ENCODE measurements around the gene ACOT7.

ACOT7 gene

DNA sequence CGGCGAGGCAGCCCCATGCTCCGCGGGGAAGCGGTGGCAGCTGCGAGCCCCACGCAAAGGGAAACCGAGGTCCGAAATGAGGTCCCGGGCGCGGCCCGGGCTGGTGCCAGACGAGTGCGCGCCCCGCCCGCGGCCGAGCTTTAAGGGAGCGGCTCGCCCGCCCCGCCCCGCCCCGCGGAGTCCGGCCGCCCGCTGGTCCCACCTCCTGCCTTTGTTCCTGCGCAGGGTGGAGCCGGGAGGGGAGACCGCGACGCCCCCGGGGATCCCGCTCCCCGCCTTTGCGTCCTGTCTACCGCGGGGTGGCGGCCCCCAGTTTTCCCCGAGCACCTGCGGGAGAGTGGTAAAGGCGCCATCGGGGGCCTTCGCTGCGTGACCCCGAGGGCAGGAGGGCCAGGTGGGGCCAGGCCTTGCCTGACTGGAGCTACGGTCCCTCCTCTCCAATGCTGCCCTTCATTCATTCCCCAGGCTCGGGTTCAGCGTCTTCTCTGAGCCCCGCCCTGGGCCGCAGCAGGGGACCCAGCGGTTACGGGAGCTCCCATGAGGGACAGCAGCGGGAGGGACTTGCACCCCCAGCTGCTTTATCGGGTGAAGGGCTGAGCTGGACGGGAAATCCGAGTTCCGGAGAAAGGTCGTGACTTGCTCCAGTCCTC lies 26.4 kb upstream of the ACOT7 start, which contains the start of gene HES2:
HES2 (minus strand) TSS at position 116 of the 650 bp plus-strand sequence; CDS start at position 17, 99 bp downstream.
- H3F3A ChIP-seq (ENCODE audit: low read depth), result no peaks in the 10 kb centered on the region
- H3K4me2 ChIP-seq (ENCODE audit: low read depth, low read length, poor library complexity, severe bottlenecking), result no peak within 1 kb of the TSS
- H2AFZ ChIP-seq (ENCODE audit: low read length), result no peak within 1 kb of the TSS
- no peaks in the 10 kb centered on the region for H3K36me3 ChIP-seq (ENCODE audit: insufficient read depth, low read length)
- no peaks in the 10 kb centered on the region for H3K9me2 ChIP-seq (replicated peaks; ENCODE audit: low read depth, low read length)
- no peaks in the 10 kb centered on the region for H4K20me1 ChIP-seq (ENCODE audit: insufficient read depth, low read length, poor library complexity, severe bottlenecking)
- H3K27me3 ChIP-seq (ENCODE audit: insufficient read depth, low read length, poor library complexity, severe bottlenecking), result no peaks in the 10 kb centered on the region
- H3K9ac ChIP-seq (ENCODE audit: low read depth, low read length, poor library complexity, severe bottlenecking), result no peak within 1 kb of the TSS
- H3K4me3 ChIP-seq (ENCODE audit: low read length, poor library complexity, severe bottlenecking), result no peak within 1 kb of the TSS
- no peaks in the 10 kb centered on the region for H3K4me1 ChIP-seq (ENCODE audit: insufficient read depth, low read length, poor library complexity, severe bottlenecking)
- no peaks in the 10 kb centered on the region for H3K79me2 ChIP-seq (ENCODE audit: insufficient read depth, low read length)
- TF ChIP-seq EZH2phosphoT487 (IDR thresholded peaks at IDR 0.05; ENCODE audit: borderline replicate concordance), result no peak
- TF ChIP-seq, protein P1, sequence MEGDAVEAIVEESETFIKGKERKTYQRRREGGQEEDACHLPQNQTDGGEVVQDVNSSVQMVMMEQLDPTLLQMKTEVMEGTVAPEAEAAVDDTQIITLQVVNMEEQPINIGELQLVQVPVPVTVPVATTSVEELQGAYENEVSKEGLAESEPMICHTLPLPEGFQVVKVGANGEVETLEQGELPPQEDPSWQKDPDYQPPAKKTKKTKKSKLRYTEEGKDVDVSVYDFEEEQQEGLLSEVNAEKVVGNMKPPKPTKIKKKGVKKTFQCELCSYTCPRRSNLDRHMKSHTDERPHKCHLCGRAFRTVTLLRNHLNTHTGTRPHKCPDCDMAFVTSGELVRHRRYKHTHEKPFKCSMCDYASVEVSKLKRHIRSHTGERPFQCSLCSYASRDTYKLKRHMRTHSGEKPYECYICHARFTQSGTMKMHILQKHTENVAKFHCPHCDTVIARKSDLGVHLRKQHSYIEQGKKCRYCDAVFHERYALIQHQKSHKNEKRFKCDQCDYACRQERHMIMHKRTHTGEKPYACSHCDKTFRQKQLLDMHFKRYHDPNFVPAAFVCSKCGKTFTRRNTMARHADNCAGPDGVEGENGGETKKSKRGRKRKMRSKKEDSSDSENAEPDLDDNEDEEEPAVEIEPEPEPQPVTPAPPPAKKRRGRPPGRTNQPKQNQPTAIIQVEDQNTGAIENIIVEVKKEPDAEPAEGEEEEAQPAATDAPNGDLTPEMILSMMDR (conservative IDR thresholded peaks at IDR 0.05; ENCODE audit: low read length), result no peak
- no peaks in the 10 kb centered on the region for H3K9me3 ChIP-seq (ENCODE audit: insufficient read depth, low read depth, low read length)

DNA sequence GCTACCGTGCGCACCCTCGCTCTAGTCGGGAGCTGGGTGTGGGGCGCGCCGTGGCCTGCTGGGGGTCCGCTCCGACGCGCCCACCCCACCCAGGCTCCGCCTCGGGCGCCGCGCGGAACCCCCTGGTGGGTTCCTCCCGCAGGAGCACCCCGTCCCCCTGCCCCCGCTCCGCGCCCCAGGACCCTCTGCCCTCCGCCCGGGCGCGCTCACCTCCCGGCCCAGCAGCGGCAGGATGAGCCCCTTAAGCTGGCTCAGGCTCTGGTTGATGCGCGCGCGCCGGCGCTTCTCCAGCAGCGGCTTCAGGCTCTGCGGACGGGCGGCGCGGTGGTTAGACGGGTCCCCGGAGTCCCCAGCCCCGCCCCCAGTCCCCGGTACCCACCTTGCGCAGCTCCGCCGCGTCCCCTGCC lies 25.8 kb upstream of the ACOT7 start:
- H3K4me1 ChIP-seq (ENCODE audit: insufficient read depth, low read length, poor library complexity, severe bottlenecking), result peaks cover 3% of the 10 kb centered on the region
- no peak overlapping the region for H3K4me3 ChIP-seq (ENCODE audit: low read length, poor library complexity, severe bottlenecking)
- no peak overlapping the region for H3K4me2 ChIP-seq (ENCODE audit: low read depth, low read length, poor library complexity, severe bottlenecking)

DNA sequence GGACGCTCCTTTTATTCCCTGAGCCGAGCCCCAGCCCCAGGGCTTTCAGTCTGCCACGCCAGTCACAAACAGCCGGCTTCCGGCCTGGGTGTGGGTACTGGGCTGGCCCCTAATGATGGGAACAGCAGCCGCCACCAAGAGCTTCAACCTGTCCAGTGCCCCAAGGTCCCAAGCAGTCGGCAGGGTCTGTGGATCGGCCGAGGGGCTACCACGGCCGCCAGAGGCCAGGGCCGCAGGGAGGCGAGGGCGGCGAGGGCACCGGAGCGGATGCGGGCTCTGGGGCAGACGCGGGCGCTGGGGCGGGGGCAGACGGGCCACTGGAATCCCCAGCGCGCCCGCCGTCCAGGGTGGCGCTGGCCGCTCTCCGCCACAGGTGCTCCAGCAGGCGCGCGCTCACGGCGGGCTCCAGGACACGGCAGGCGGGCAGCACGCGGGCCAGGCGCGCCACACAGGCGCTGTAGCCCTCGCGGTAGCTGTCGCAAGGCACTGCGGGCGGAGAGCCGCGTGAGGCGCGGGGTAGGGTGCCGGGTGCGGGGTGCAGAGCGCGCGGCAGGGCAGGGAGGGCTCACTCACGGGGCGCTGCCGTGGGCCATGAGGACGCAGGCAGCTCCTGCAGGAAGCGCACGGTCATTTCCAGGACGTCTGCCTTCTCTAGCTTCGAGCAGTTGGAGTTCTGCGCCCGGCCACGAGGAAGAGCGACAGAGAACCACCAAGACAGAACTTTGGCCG lies 25.3 kb upstream of the ACOT7 start:
- H3K79me2 ChIP-seq (ENCODE audit: insufficient read depth, low read length), result no peaks in the 10 kb centered on the region
- peaks cover 4% of the 10 kb centered on the region for H3K4me1 ChIP-seq (ENCODE audit: insufficient read depth, low read length, poor library complexity, severe bottlenecking)
- H2AFZ ChIP-seq (ENCODE audit: low read length), result no peak overlapping the region
- H3F3A ChIP-seq (ENCODE audit: low read depth), result no peaks in the 10 kb centered on the region
- H3K9me3 ChIP-seq (ENCODE audit: insufficient read depth, low read depth, low read length), result no peaks in the 10 kb centered on the region
- H3K36me3 ChIP-seq (ENCODE audit: insufficient read depth, low read length), result no peaks in the 10 kb centered on the region
- H3K9ac ChIP-seq (ENCODE audit: low read depth, low read length, poor library complexity, severe bottlenecking), result no peak overlapping the region
- no peak overlapping the region for H3K4me2 ChIP-seq (ENCODE audit: low read depth, low read length, poor library complexity, severe bottlenecking)
- TF ChIP-seq, protein P1 (conservative IDR thresholded peaks at IDR 0.05; ENCODE audit: low read length), result no peak
- no peak for TF ChIP-seq EZH2phosphoT487 (IDR thresholded peaks at IDR 0.05; ENCODE audit: borderline replicate concordance)
- no peaks in the 10 kb centered on the region for H4K20me1 ChIP-seq (ENCODE audit: insufficient read depth, low read length, poor library complexity, severe bottlenecking)
- H3K9me2 ChIP-seq (replicated peaks; ENCODE audit: low read depth, low read length), result no peaks in the 10 kb centered on the region
- H3K27me3 ChIP-seq (ENCODE audit: insufficient read depth, low read length, poor library complexity, severe bottlenecking), result no peaks in the 10 kb centered on the region
- H3K4me3 ChIP-seq (ENCODE audit: low read length, poor library complexity, severe bottlenecking), result no peak overlapping the region

More for the DNA sequence above, 25.8 kb upstream of the ACOT7 start:
- TF ChIP-seq, protein P1 (conservative IDR thresholded peaks at IDR 0.05; ENCODE audit: low read length), result no peak
- TF ChIP-seq EZH2phosphoT487 (IDR thresholded peaks at IDR 0.05; ENCODE audit: borderline replicate concordance), result no peak
- Histone ChIP-seq H3F3A (ENCODE audit: low read depth) (no peaks in the 10 kb centered on the region), H3K36me3 (ENCODE audit: insufficient read depth, low read length) (no peaks in the 10 kb centered on the region), H3K27me3 (ENCODE audit: insufficient read depth, low read length, poor library complexity, severe bottlenecking) (no peaks in the 10 kb centered on the region), H3K9ac (ENCODE audit: low read depth, low read length, poor library complexity, severe bottlenecking) (no peak overlapping the region), H3K9me3 (ENCODE audit: insufficient read depth, low read depth, low read length) (no peaks in the 10 kb centered on the region), H2AFZ (ENCODE audit: low read length) (no peak overlapping the region), H4K20me1 (ENCODE audit: insufficient read depth, low read length, poor library complexity, severe bottlenecking) (no peaks in the 10 kb centered on the region), H3K9me2 (replicated peaks; ENCODE audit: low read depth, low read length) (no peaks in the 10 kb centered on the region), H3K79me2 (ENCODE audit: insufficient read depth, low read length) (no peaks in the 10 kb centered on the region)

Data from Loucy (cell line).